Effector memory CD4-positive, alpha-beta T cell (primary cell): ENCODE results near the gene GNG2.

ENCODE experiments used
- DNase-seq, 3 donors: peaks; one replicate each; pipeline ENCODE4 v3.0.0-alpha.2; 2020
- H3K27ac ChIP-seq: 2 replicates; pipeline ENCODE4 v1.7.0; 2013; ENCODE audit warnings: mild to moderate bottlenecking, low read length, moderate library complexity; ENCODE audit not compliant: insufficient read depth, poor library complexity, severe bottlenecking
- H3K27me3 ChIP-seq: replicated peaks from 2 replicates; pipeline ENCODE4 v1.7.0; 2013; ENCODE audit warnings: mild to moderate bottlenecking, low read length; ENCODE audit not compliant: insufficient read depth, control insufficient read depth, poor library complexity, severe bottlenecking
- H3K36me3 ChIP-seq: 2 replicates; pipeline ENCODE4 v1.7.0; 2013; ENCODE audit warnings: mild to moderate bottlenecking, low read length, moderate library complexity; ENCODE audit not compliant: control insufficient read depth, insufficient read depth
- H3K4me1 ChIP-seq: 2 replicates; pipeline ENCODE4 v1.7.0; 2013; ENCODE audit warnings: low read length, mild to moderate bottlenecking; ENCODE audit not compliant: control insufficient read depth, insufficient read depth, poor library complexity, severe bottlenecking
- H3K4me3 ChIP-seq: 2 replicates; pipeline ENCODE4 v1.7.0; 2013; ENCODE audit warnings: low read length, low read depth, mild to moderate bottlenecking; ENCODE audit not compliant: insufficient read depth, poor library complexity, severe bottlenecking
- H3K9me3 ChIP-seq: 2 replicates; pipeline ENCODE4 v1.7.0; 2013; ENCODE audit warnings: mild to moderate bottlenecking, low read length, moderate library complexity; ENCODE audit not compliant: control insufficient read depth

GNG2 gene

GRCh38 chr14:51929910-51930682, 69.7 kb downstream of the GNG2 start:
- Histone ChIP-seq H3K9me3 (no peaks in the 10 kb centered on the region), H3K27ac (no peak overlapping the region), H3K4me3 (no peak overlapping the region), H3K27me3 (no peaks in the 10 kb centered on the region), H3K4me1 (peaks cover 5% of the 10 kb centered on the region), H3K36me3 (peaks cover 3% of the 10 kb centered on the region)
- no peak for DNase-seq

GRCh38 chr14:51931308-51931707, 70.9 kb downstream of the GNG2 start:
- Histone ChIP-seq H3K9me3 (no peaks in the 10 kb centered on the region), H3K4me3 (no peak overlapping the region), H3K27ac (no peak overlapping the region), H3K36me3 (peaks cover 3% of the 10 kb centered on the region), H3K4me1 (peaks cover 5% of the 10 kb centered on the region), H3K27me3 (no peaks in the 10 kb centered on the region)
- DNase-seq = no peak

GRCh38 chr14:51933191-51933590, 72.8 kb downstream of the GNG2 start:
- Histone ChIP-seq H3K9me3 (no peaks in the 10 kb centered on the region), H3K4me1 (peaks cover 5% of the 10 kb centered on the region), H3K27ac (no peak overlapping the region), H3K27me3 (no peaks in the 10 kb centered on the region), H3K36me3 (peaks cover 3% of the 10 kb centered on the region), H3K4me3 (no peak overlapping the region)
- no peak for DNase-seq

GRCh38 chr14:51938137-51938536, 77.7 kb downstream of the GNG2 start:
- Histone ChIP-seq H3K4me3 (no peak overlapping the region), H3K27me3 (no peaks in the 10 kb centered on the region), H3K4me1 (no peaks in the 10 kb centered on the region), H3K27ac (no peak overlapping the region), H3K9me3 (no peaks in the 10 kb centered on the region), H3K36me3 (peaks cover 4% of the 10 kb centered on the region)
- no peak for DNase-seq

GRCh38 chr14:51938821-51939220, 78.4 kb downstream of the GNG2 start:
- DNase-seq = no peak
- Histone ChIP-seq H3K4me3 (no peak overlapping the region), H3K9me3 (no peaks in the 10 kb centered on the region), H3K27me3 (no peaks in the 10 kb centered on the region), H3K27ac (no peak overlapping the region), H3K36me3 (peaks cover 4% of the 10 kb centered on the region), H3K4me1 (no peaks in the 10 kb centered on the region)

- H3K36me3 ChIP-seq = peaks cover 4% of the 10 kb centered on the region
- no peaks in the 10 kb centered on the region for H3K9me3 ChIP-seq
- no peaks in the 10 kb centered on the region for H3K27me3 ChIP-seq
- no peak overlapping the region for H3K27ac ChIP-seq
- no peak for DNase-seq
- H3K4me3 ChIP-seq = no peak overlapping the region
- H3K4me1 ChIP-seq = no peaks in the 10 kb centered on the region
Measured at GRCh38 chr14:51939226-51939625, 78.8 kb downstream of the GNG2 start.

- DNase-seq = no peak
- no peaks in the 10 kb centered on the region for H3K9me3 ChIP-seq
- H3K27ac ChIP-seq = no peak overlapping the region
- H3K27me3 ChIP-seq = no peaks in the 10 kb centered on the region
- H3K36me3 ChIP-seq = peaks cover 4% of the 10 kb centered on the region
- H3K4me1 ChIP-seq = no peaks in the 10 kb centered on the region
- no peak overlapping the region for H3K4me3 ChIP-seq
Measured at GRCh38 chr14:51939755-51940301, 79.4 kb downstream of the GNG2 start.

- Histone ChIP-seq H3K4me1 (no peaks in the 10 kb centered on the region), H3K27me3 (no peaks in the 10 kb centered on the region), H3K27ac (no peak overlapping the region), H3K9me3 (no peaks in the 10 kb centered on the region), H3K4me3 (no peak overlapping the region), H3K36me3 (peaks cover 4% of the 10 kb centered on the region)
- DNase-seq = no peak
Measured at GRCh38 chr14:51942971-51943370, 82.6 kb downstream of the GNG2 start.

- Histone ChIP-seq H3K36me3 (peaks cover 31% of the 10 kb centered on the region), H3K9me3 (no peaks in the 10 kb centered on the region)
Measured at GRCh38 chr14:51950007-51950406, 89.6 kb downstream of the GNG2 start.

GRCh38 chr14:51951656-51952055, 91.2 kb downstream of the GNG2 start:
- Histone ChIP-seq H3K36me3 (peaks cover 45% of the 10 kb centered on the region), H3K27me3 (no peaks in the 10 kb centered on the region), H3K27ac (no peak overlapping the region), H3K4me1 (no peaks in the 10 kb centered on the region), H3K9me3 (no peaks in the 10 kb centered on the region), H3K4me3 (no peak overlapping the region)
- no peak for DNase-seq

More at GRCh38 chr14:51950007-51950406, 89.6 kb downstream of the GNG2 start:
- H3K4me1 ChIP-seq = no peaks in the 10 kb centered on the region
- DNase-seq = no peak
- H3K27me3 ChIP-seq = no peaks in the 10 kb centered on the region
- H3K4me3 ChIP-seq = no peak overlapping the region
- H3K27ac ChIP-seq = no peak overlapping the region
